ENCODE results near the gene PLCG1.
A peak's percentile ranks its signal among the peaks of the same experiment; 100 is the strongest.
"Not testable (repeated sequence)": the region's sequence is repeated elsewhere in the genome, so short reads cannot be mapped to it uniquely, and the experiment has no call there.

PLCG1 gene

DNA sequence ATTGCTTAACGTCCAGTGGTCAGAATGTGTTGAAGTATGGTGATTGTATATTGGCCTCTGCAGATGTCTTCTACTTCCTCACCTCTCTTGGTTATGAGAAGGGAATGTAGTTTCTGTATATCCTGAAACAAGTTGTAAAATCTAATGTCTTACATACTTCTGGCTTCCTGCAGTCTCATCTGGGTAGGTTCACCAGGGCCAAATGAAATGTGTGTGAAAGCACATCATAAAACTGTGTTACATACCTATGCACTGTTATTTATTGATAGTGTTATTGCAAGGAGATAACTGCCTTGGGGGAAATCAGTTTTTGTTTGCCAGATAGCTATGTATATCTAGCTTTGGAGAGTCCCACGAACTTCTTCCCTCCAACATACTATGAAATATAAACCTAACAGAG lies 35.7 kb upstream of the PLCG1 start:
- no peak for FAIRE-seq
- DNase-seq (ENCODE audit: insufficient read length, low spot score), result no peak
- no peak for TF ChIP-seq POLR2AphosphoS5 (IDR thresholded peaks at IDR 0.05; ENCODE audit: low read depth, low read length)
- no peak for TF ChIP-seq TAF1 (IDR thresholded peaks at IDR 0.05; ENCODE audit: low read depth, low read length)
- TF ChIP-seq POLR2A (IDR thresholded peaks at IDR 0.05; ENCODE audit: low read depth, low read length), result no peak
- TF ChIP-seq SPI1 (IDR thresholded peaks at IDR 0.05; ENCODE audit: low read depth, low read length), result no peak
- TF ChIP-seq POU2F2 (IDR thresholded peaks at IDR 0.05; ENCODE audit: low read depth, low read length), result no peak
- TF ChIP-seq PAX5 (IDR thresholded peaks at IDR 0.05; ENCODE audit: insufficient read depth, low read length, severe bottlenecking), result no peak

DNA sequence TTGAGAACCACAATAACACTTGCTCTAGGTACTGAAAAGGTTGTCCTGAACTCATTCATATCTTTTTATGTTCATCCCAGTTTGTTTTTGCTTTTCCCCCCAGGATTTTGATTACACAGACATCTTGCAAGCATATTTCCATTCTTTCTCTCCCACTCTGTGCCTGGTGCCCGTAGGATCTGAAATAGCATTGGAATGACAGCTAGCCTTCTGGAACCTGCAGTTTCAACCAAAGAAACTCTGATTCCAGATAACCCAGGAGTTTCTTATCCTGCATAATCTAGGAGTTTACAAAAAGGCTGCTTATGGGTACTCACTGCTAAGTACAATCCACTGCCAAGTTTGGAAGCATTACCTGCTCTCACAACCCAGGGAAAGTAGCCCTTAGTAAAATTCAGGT lies 28.8 kb upstream of the PLCG1 start:
- TF ChIP-seq SPI1 (IDR thresholded peaks at IDR 0.05; ENCODE audit: low read depth, low read length), result no peak
- no peak for TF ChIP-seq POLR2A (IDR thresholded peaks at IDR 0.05; ENCODE audit: low read depth, low read length)
- no peak for TF ChIP-seq TAF1 (IDR thresholded peaks at IDR 0.05; ENCODE audit: low read depth, low read length)
- TF ChIP-seq POU2F2 (IDR thresholded peaks at IDR 0.05; ENCODE audit: low read depth, low read length), result no peak
- TF ChIP-seq PAX5 (IDR thresholded peaks at IDR 0.05; ENCODE audit: insufficient read depth, low read length, severe bottlenecking), result no peak
- TF ChIP-seq POLR2AphosphoS5 (IDR thresholded peaks at IDR 0.05; ENCODE audit: low read depth, low read length), result no peak
- DNase-seq (ENCODE audit: insufficient read length, low spot score) (no peak), FAIRE-seq (no peak)

DNA sequence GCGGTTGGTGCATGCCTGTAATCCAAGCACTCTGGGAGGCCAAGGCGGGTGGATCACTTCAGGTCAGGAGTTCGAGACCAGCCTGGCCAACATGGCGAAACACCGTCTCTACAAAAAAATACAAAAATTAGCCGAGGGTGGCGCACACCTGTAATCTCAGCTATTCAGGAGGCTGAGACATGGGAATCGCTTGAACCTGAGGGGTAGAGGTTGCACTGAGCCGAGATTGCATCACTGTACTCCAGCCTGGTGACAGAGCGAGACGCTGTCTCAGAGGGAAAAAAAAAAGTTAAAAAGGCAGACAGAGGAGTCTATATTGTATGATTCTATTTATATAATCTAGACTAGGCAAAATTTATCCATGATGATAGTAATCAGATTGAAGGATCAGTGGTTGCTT lies 27.3 kb upstream of the PLCG1 start:
- no peak for TF ChIP-seq SPI1 (IDR thresholded peaks at IDR 0.05; ENCODE audit: low read depth, low read length)
- no peak for TF ChIP-seq POU2F2 (IDR thresholded peaks at IDR 0.05; ENCODE audit: low read depth, low read length)
- TF ChIP-seq PAX5 (IDR thresholded peaks at IDR 0.05; ENCODE audit: insufficient read depth, low read length, severe bottlenecking), result no peak
- no peak for TF ChIP-seq TAF1 (IDR thresholded peaks at IDR 0.05; ENCODE audit: low read depth, low read length)
- no peak for TF ChIP-seq POLR2AphosphoS5 (IDR thresholded peaks at IDR 0.05; ENCODE audit: low read depth, low read length)
- TF ChIP-seq POLR2A (IDR thresholded peaks at IDR 0.05; ENCODE audit: low read depth, low read length), result no peak
- DNase-seq (ENCODE audit: insufficient read length, low spot score), result no peak
- no peak for FAIRE-seq

DNA sequence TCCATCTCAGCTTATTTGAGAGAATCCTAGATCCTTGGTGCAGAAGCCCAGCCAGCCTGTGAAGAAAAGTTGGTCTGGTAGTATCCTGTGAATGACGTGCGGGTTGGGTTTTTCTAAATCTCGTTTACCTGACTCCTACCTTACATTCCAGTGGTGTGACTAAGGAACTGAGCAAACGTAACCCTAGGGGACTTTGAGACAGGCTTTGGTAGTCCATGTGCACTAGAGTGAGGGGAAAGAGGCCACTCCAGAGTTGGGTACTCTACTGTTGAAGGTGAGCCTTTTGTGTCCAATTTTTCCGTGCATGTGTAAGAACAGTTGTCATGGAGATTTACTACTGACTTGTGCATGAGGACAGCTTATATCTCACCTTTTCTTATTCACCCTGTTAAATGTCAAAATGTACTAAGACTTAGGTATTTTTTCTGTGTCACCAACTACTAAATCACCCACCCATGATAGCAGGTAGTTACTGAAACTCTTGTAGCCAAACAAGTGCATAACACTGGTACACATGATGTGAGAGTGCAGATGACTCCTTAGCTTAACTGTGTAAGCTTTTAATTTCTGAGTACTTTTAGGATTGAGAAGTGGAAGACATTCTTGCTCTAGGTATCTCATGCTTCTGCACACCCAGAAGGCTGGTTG lies 26.3 kb upstream of the PLCG1 start:
- TF ChIP-seq TAF1 (IDR thresholded peaks at IDR 0.05; ENCODE audit: low read depth, low read length) (no peak), POLR2A (IDR thresholded peaks at IDR 0.05; ENCODE audit: low read depth, low read length) (no peak), POU2F2 (IDR thresholded peaks at IDR 0.05; ENCODE audit: low read depth, low read length) (no peak), POLR2AphosphoS5 (IDR thresholded peaks at IDR 0.05; ENCODE audit: low read depth, low read length) (no peak), SPI1 (IDR thresholded peaks at IDR 0.05; ENCODE audit: low read depth, low read length) (no peak), PAX5 (IDR thresholded peaks at IDR 0.05; ENCODE audit: insufficient read depth, low read length, severe bottlenecking) (no peak)
- DNase-seq (ENCODE audit: insufficient read length, low spot score), result no peak
- FAIRE-seq, result peak; percentile 62

DNA sequence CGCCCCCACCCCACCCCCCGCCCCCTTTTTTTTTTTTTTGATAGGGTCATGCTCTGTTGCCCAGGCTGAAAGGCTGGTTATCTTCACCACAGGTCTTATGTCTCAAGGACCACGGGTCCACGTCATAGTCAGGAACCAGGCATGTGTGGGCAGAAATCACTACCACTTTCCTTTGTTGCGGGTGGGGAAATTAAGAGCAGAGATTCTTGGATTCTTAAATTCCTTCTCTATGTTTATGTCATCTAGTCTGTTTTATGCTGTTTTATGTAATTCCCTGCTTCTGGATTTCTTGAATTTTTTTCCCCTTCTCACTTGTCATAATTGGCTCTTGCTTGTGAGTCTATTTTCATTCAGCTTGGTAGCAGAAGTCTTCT lies 25.8 kb upstream of the PLCG1 start:
- FAIRE-seq (no peak), DNase-seq (ENCODE audit: insufficient read length, low spot score) (no peak)

DNA sequence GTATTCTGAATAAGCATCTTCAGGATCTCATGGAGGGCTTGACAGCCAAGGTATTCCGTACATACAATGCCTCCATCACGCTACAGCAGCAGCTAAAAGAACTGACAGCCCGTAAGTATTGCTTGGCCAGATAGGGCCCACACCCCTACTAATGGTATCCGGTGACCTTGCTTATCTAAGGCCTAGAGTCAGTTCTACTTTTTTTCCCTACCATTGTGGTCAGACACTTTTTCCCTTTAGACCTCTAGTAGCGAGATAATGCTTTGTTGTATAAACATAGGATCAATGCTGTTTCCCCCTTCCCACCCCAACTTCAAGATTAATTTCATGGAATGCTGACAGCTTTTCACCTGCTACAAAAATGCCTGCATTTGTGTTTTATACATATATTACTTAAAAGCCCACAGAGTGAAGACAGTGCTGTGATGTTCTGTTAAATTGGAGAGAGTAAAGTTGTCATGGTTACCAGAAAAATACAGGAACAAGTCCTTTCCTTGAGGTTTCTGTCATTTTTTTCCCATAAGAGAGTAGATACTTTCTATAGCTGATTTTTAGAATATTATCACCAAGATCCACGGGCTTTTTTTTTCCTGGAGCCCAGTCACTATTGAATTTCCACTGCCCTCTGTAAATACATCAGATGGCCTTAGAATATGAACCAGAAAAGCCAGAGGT lies 20.9 kb upstream of the PLCG1 start:
- no peak for DNase-seq (ENCODE audit: insufficient read length, low spot score)
- FAIRE-seq, result no peak
- no peak for TF ChIP-seq POLR2A (IDR thresholded peaks at IDR 0.05; ENCODE audit: low read depth, low read length)
- TF ChIP-seq TAF1 (IDR thresholded peaks at IDR 0.05; ENCODE audit: low read depth, low read length), result no peak
- no peak for TF ChIP-seq POLR2AphosphoS5 (IDR thresholded peaks at IDR 0.05; ENCODE audit: low read depth, low read length)
- no peak for TF ChIP-seq POU2F2 (IDR thresholded peaks at IDR 0.05; ENCODE audit: low read depth, low read length)
- TF ChIP-seq SPI1 (IDR thresholded peaks at IDR 0.05; ENCODE audit: low read depth, low read length), result no peak
- TF ChIP-seq PAX5 (IDR thresholded peaks at IDR 0.05; ENCODE audit: insufficient read depth, low read length, severe bottlenecking), result no peak

More for the DNA sequence above, 25.8 kb upstream of the PLCG1 start:
- TF ChIP-seq POU2F2 (IDR thresholded peaks at IDR 0.05; ENCODE audit: low read depth, low read length) (no peak), PAX5 (IDR thresholded peaks at IDR 0.05; ENCODE audit: insufficient read depth, low read length, severe bottlenecking) (peak; percentile 40)

DNA sequence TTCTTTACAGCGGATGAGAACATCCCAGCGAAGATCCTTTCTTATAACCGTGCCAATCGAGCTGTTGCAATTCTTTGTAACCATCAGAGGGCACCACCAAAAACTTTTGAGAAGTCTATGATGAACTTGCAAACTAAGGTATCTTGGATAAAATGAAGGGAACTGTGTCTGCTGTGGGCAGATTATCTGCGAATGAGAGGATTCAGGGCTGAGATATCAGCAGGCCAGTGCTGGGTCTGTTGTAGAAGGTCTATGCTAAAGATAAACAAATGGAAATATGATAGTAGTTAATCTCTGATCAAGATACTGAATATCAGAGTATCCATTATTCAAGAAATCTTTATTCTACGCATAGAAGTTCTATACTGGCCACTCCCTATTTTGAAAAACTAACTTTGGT lies 19.2 kb upstream of the PLCG1 start:
- not testable (repeated sequence) for FAIRE-seq; DNase-seq (ENCODE audit: insufficient read length, low spot score)

DNA sequence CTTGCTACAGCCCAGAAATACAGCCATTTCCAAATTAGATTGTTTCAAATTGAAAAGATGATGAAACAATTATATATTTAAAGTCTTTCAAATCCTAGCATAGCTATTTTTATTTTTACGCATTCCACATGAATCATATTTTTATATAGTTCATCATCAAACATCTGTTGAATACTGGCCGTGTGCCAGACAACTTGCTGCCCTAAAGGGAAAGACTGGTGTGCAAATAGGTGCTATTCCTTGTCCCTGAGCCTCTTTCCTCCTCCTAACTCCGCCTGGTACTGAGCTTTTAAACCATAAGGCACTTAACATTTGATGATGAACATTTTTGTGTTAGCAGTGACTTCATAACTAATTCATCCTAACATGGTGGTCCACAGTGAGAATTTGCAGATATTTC lies 18.7 kb upstream of the PLCG1 start:
- FAIRE-seq, result no peak
- no peak for DNase-seq (ENCODE audit: insufficient read length, low spot score)
- TF ChIP-seq PAX5 (IDR thresholded peaks at IDR 0.05; ENCODE audit: insufficient read depth, low read length, severe bottlenecking) (no peak), POLR2A (IDR thresholded peaks at IDR 0.05; ENCODE audit: low read depth, low read length) (no peak), POU2F2 (IDR thresholded peaks at IDR 0.05; ENCODE audit: low read depth, low read length) (no peak), SPI1 (IDR thresholded peaks at IDR 0.05; ENCODE audit: low read depth, low read length) (no peak), POLR2AphosphoS5 (IDR thresholded peaks at IDR 0.05; ENCODE audit: low read depth, low read length) (no peak), TAF1 (IDR thresholded peaks at IDR 0.05; ENCODE audit: low read depth, low read length) (no peak)

DNA sequence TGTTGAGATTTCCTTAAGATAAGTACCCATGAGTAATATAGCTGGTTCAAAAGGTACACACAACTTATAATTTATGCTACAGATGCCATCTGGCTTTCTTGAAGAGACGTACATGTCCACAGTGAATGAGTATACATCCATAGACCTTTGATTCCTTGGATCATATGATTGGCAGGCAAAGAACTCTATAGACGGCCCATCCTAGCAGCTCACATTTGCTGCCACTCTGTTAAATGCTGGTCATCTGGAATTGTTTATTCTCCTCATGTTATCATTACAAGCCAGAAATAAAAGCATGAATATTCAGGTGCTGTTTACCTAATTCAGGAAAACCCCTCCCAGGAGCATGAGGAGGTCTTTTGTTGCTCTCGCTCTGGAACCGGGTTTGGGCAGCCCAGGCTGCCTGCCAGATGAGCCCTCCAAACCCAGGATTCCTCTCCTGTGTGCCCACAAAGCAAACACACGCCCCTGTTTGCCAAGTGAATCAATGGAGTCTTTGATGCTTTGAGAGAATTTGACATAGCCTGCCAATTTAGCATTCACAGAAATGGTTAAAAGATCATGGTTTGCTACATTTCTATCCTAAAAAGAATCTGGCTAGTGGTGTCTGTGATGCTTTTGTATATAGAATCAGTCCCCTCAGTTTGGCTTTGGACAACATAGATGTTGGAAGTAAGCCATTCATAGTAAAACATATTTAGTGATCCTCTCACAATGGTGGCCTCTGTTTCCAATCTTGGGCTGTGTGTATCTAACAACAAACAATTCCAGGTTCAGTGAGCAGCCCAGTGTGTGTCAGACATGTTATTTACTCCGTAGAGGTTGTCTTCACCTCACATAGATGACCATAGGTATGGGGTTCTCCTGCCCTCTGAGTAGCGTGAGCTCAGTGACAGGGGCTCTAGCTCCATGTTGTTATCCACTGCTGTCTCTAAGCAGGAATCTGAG lies 17.5 kb upstream of the PLCG1 start:
- TF ChIP-seq TAF1 (IDR thresholded peaks at IDR 0.05; ENCODE audit: low read depth, low read length) (no peak), SPI1 (IDR thresholded peaks at IDR 0.05; ENCODE audit: low read depth, low read length) (no peak), PAX5 (IDR thresholded peaks at IDR 0.05; ENCODE audit: insufficient read depth, low read length, severe bottlenecking) (no peak), POU2F2 (IDR thresholded peaks at IDR 0.05; ENCODE audit: low read depth, low read length) (no peak), POLR2A (IDR thresholded peaks at IDR 0.05; ENCODE audit: low read depth, low read length) (no peak), POLR2AphosphoS5 (IDR thresholded peaks at IDR 0.05; ENCODE audit: low read depth, low read length) (no peak)
- DNase-seq (ENCODE audit: insufficient read length, low spot score) (no peak), FAIRE-seq (no peak)

Measured in GM12891 (cell line).